Measurements from ENCODE around the gene AOC1.

Gene AOC1

DNA sequence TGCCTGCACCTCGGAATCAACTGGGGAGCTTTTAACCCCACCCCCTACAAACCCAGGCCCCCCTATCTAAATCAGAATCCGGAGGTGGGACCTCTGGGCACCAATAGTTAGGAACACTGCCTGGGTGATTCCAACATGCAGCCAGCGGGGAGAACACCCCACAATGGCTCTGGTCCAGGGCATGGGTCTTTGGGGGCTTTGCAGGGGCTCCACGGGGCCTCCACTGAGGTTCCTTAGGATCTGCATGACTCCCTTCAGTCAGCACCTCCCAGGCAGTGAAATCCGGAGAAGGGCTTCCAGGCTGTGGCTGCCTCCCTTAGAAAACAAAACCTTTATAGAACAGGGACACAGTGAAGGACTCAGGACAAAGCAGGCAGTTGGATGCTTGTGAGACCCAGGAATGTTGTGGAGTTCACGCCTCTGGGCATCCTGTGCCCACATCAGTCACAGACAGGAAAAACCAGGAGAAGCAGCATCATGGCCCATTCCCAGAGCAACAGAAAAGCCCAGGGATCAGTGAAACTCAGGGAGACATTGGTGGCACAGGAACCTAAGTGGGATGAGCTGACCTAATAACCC is 16.5 kb upstream of the AOC1 start:
- no peak for DNase-seq

DNA sequence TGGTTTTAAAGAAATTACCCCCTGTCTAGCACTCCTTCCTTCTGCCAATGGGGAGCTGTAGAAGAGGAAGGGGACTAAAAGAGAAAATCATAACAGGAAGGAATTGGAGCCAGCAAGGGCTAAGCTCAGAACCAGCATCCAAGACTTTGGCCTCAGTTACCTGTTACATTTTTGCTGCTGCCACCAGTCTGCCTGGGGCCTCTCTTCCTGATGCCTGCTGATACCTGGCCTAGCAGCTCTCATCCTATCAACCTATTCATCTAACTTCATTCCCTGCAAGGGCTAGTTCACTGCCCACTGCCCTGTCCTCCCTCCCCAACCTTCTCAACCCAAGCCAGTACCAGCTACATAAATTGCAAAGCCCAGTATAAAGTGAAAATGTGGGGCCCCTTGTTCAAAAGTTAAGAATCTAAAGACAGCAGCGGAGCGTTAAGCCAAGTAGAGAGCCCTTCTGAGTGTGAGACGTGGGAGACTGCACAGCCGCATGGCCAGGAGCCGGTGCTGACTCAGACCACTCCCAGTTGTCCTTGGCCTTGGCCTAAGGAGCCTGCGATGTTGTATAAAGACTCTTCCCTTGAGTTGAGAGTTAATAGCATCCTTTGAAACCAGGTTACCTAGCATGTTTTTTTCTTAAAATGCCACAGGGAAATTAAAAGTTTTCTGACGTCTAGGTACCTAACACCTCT is 13.2 kb upstream of the AOC1 start:
- no peak for DNase-seq

DNA sequence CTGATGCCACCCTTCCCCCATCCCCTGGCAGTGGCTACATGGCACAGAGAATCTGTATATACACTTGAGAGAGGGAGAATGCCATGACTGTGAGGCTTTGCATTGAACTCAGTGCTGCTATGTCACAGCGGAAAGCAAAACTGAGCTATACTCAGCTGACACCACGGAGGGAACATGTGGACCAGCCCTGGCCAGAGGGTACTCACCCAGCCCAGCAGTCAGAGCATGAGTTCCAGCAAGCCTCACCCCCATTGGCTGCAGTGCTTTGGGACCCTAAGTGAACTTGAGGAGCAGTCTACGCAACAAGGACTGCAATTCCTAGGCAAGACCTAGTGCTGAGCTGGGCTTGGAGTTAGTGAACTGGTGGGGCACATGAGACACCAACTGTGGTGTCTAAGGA is 10.3 kb upstream of the AOC1 start:
- no peak for DNase-seq

DNA sequence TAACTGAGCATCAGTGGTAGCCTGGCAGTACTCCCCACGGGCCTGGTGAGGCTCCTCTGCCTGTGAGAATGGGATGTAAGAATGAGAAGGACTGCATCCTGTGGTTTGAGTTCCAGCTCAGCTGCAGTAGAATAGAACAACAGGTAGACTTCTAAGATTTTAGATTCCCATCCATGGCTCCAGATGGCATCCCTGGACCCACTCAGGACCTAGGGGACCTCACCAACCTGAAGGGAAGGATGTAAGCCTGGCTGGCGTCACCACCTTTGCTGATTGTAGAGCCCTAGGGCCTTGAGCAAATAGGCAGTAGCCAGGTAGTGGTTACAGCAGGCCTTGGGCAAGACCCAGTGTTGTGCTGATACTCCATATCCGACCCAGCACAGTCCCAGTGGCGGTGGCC is 9.6 kb upstream of the AOC1 start:
- no peak for DNase-seq

DNA sequence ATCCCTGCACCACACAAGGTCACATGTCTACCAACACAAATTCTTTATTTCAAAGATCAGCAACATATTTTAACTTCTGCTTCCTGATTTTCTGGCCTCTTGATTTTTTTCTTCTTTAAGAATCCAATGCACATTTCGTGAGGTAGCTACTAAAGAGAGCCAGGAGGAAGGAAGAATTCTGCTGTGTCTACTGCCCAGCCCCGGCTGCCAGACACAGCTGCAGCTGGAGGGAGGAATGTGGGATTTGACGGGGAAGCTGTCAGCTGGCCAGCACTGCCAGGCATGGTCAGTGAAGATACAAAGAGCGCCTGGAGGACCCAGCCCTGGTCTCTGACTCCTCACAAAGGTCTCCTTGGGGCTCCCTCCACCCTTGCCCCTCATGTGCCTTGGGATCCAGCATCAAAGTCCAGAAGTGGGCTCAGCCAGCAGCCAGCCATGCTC is 6.9 kb upstream of the AOC1 start:
- no peak for DNase-seq

DNA sequence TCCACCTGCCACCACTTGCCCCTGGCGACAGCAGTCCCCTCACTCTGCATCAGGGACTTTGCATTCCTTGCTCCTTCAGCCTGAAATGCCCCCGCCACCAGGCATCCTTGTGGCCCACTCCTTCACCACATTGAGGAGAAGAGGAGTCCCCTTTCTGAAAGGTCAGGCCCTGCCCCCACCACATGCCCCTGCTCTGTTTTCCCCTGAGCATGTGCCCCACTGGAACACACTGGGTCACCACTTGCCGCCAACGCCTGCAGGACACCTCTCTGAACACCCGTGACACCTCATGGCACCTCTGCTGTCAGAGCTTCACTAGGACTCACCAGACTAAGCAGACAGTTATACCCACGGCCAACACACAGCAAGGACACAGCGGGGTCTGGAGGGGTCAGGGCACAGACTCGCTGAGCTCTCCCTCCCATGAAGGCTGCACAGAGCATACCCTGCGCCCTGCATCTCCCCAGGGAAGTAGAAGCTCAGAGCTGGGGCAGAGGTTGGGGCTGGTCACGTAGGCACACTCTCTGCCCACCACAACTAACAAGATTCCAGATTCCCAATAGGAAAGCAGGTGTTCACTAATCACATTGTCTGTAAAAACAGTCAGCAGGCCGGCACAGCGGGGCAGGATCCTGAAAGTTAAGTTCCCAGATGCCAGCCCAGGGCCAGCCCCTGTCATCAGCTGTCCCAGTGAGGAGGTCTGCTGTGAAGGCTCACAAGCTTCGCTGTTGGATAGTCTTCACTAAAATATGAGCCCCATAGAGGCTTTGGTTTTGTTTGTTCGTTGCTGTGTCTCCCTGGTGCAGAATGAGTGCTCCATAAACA is 5.8 kb upstream of the AOC1 start:
- DNase-seq = no peak

DNA sequence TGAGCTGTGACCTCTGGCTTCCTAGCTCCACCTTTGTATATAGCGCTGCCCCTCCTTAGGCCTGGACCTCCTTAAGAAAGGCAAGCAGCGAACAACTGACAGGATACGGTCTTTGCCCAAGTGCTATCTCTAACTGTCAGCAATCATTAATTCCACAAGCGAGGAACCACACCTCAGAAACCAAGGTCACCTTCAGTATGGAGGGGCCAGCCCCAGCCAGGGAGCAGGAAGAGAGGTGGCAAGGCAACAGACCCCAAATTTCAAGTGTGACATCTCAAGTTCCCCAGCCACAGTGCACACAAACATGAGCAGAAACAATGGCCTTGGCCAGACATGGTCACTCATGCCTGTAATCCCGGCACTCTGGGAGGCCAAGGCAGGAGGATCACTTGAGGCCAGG is 4.8 kb upstream of the AOC1 start:
- no peak for DNase-seq

DNA sequence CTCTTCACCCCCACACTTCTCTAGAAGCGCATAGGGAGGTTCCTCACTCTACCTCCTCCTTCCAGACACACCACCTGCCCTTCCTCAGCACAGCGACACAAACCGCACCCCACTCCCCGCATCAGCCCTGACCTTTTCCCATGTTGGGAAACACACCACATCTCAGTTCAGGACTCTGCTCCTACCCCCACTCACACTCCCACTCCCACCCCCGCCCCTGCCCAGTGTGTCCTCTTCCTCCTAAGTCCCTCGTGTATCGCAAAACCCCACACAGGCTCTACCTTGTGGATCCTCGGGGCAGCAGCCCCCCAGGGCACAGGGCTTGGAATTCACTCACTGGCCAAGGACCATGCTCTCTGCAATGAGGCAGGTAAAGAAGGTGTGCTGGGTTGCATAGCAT is 4.2 kb upstream of the AOC1 start:
- DNase-seq = no peak

DNA sequence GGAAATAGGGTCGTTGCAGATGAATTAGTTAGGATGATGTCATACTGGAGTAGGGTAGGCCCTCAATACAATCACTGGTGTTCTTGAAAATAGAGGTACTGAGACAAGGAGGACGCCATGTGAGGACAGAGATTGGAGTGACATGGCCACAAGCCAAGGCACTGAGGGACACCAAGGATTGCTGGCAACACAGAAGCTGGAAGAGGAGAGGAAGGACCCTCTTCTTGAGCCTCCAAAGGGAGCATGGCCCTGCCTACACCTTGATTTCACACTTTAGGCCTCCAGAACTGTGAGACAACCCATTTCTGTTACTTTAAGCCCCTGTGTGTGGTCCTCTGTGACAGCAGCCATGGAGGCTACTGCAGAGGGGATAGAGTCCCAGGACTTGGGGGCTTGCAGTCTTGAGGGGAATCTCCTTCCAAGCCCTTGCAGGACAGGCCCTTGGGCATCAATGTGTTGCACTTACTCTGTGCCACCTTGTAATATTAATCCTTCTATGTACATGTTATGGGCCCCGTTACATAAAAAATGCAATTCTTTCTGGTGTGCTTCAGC is 3.7 kb upstream of the AOC1 start:
- DNase-seq = no peak

DNA sequence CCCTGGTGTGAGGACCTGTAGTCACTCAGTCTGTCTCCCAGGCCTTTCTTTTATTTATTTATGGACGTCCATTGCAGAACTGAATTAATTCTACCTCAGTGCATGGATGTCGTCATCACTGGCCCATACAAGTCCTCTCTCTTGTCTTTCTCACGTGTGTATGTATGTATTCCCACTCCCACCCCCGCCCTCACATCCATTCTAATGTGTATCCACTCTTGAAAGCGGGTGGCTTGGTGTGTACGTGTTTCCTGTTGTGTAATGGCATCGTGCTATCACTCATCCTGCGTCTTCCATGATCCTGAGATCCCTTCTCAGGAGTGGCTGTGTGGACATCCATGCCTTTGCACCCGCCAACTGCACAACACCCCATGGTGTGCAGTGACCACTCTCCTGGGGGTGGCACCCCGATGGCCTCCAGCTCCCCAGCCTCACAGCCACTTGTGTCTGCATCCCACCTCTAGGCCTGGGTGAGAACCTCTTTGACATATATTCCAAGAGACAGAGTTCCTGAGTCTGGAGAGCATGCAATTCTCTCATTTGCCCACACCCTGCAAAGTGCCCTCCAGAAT is 3.0 kb upstream of the AOC1 start:
- no peak for DNase-seq

DNA sequence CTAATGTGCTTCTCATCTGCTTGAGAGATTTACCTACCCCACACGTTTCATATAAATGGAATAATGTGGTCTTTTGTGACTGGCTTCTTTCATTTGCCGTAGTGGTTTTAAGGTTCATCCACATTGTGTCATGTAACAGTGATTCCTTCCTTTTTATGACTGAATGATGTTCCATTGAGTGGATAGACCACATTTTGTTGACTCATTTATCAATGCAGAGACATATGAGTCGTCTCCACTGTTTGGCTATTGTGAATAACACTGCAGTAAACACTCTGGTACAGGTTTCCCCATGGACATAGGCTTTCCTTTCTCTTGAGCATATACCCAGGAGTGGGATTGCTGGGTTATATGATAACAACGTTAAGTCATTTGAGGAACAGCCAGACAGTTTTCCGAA is 2.0 kb upstream of the AOC1 start:
- no peak for DNase-seq

DNA sequence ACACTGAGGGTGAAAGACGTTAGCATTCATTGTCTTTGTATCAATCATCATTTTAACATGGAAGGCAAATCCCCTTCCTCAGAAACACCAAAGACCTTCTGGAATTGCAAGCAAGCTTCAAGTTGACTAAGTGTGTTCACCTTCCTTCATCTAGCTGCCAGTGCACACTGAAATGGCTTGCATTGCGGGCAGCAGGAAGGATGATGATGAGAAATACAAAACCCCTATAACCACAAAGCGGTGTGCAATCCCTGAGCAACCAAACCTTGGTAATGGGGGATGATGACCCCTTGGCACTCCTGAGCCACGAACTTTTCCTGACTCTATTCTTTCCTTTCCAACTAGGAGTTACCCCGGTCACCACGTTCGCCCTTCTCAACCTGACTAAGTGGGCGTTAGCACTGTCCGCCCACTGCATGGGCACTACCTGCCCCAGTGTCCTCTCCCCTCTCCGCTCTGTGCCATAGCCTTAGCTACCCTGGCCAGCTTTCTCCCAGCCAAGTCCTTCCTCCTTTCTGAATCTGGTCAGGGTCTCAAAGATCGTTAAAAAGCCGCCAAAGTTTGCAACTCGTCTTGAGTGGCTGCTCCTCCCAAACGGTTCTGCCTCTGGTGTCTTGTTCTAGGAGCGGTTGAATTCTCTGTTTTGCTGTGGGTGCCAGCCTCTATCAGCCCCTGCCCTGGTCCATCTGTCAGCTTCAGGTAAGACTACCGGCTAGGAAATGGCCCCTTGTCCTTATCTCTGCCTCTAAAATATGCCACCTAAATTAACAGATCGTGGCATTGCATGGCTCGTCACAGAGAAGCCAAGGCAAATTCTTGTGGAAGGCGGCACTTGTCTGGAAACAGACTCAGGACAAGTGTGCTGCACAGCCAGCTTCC is 586 bp upstream of the AOC1 start:
- no peak for DNase-seq

DNA sequence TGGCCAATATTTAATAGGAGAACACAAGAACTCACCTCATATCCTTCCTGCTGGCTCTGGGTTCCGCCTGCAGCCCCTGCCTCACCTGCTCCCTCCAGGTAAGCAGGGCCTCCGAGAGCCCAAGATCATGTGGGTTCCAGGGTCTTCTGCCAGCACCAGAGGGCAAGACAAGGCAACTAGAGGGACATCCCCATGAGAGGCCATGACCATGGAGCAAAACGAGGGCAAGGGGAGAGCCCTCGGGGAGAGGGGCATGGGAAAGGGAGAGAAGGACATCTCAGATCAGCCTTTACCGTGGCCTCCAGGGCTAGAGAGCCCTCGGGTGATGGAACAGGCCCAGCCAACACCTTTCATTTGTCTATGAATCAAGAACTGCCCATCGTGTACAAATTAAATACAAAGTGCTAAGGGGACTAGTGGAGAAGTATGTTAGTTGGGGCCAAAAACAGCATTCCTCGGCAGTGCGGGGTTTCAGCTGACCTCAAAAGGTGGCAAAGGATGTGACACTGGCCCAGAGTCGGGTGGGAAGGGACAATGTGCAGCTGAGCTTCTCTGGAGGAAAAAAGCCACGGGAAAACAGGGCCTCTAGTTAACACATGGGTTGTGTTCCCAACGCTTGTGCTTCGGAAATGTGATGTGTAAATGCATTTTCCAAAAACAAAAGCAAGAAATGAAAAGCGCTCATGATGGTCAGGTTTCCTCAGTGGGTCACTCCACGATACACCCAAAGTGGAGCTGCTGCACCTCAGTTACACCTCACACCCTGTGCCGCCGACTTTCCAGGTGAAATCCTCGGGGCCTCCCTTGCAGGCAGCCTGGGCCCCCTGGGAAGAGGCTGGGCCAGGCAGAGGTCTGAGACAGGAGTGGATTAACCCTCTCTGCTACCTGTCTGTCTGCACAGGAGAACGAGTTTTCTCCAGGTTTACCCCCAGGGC is 2.0 kb downstream of the AOC1 start:
- DNase-seq = no peak

DNA sequence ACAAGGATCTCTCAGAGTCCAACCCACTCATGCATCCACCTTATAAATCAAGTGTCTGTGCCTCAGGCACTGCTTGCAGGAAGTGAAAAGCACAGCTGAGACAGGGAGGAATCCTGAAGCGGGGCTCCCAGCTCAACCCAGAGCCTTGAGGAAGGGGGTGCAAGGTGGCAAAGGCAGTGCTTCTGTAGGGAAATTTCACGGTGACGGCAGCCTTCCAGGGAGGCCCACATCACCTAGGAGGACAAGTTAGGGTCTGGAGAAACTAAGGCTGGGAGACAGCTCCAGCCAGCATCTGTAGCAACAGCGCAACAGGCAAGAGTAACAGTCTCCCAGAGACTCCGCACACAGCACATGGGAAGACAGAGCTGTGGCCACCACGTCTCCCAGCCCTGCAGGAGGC is 2.7 kb downstream of the AOC1 start:
- DNase-seq = no peak

DNA sequence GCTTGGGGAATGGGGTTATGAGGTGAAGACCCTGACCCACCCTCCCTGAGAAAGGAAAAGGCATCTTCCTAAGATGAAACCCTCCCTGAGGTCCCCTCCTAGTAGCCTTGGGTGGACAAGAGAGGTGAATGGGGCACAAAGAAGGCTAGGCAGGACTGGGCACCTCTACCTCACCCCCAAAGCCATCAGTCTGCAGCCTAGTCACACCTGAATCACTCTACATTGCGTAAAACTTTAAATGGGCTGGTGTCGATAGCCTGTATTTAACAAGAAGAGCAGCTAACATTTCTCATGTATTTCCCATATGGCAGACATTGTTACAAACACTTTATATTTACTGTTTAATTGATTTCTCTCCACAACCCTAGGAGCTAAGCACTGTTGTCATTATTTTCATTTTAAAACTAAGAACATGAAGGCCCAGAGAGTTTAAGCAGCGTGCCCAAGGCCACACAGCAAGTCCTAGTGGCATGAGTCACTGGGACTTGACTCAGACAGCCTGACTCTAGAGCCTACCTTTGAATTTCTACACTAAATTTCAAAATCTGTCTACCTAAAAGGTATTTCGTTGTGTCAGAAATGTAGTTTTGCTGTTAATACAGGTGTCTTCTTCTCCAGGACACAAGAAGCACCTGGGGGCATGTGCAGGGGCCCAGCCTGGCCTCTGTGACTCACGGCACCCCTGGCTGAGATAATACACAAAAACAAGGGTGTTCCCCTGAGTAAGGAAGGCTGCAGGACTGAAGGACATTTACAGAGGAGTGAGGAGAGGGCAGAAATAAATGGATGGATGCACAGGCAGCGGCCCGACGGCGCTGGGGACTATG is 3.4 kb downstream of the AOC1 start:
- DNase-seq = no peak

DNA sequence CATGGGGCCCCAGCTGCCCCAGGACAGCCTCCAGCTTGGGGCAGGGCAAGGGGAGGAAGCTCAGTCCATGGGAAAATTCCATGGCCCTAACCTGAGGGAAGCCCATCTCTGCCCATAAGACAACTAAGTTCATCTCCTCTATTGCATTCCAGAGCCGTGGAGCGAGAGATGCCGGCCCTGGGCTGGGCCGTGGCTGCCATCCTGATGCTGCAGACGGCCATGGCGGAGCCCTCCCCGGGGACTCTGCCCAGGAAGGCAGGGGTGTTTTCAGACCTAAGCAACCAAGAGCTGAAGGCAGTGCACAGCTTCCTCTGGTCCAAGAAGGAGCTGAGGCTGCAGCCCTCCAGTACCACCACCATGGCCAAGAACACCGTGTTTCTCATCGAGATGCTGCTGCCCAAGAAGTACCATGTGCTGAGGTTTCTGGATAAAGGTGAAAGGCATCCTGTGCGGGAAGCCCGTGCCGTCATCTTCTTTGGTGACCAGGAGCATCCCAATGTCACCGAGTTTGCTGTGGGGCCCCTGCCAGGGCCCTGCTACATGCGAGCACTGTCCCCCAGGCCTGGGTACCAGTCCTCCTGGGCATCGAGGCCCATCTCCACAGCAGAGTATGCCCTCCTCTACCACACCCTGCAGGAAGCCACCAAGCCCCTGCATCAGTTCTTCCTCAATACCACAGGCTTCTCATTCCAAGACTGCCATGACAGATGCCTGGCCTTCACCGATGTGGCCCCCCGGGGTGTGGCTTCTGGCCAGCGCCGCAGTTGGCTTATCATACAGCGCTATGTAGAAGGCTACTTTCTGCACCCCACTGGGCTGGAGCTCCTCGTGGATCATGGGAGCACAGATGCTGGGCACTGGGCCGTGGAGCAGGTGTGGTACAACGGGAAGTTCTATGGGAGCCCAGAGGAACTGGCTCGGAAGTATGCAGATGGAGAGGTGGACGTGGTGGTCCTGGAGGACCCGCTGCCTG is 4.3 kb downstream of the AOC1 start:
- DNase-seq = no peak

DNA sequence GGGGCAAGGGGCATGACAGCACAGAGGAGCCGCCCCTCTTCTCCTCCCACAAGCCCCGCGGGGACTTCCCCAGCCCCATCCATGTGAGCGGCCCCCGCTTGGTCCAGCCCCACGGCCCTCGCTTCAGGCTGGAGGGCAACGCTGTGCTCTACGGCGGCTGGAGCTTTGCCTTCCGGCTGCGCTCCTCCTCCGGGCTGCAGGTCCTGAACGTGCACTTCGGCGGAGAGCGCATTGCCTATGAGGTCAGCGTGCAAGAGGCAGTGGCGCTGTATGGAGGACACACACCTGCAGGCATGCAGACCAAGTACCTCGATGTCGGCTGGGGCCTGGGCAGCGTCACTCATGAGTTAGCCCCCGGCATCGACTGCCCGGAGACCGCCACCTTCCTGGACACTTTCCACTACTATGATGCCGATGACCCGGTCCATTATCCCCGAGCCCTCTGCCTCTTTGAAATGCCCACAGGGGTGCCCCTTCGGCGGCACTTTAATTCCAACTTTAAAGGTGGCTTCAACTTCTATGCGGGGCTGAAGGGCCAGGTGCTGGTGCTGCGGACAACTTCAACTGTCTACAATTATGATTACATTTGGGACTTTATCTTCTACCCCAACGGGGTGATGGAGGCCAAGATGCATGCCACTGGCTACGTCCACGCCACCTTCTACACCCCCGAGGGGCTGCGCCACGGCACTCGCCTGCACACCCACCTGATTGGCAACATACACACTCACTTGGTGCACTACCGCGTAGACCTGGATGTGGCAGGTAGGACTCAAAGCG is 5.1 kb downstream of the AOC1 start:
- DNase-seq = no peak

Measured in NCI-H1930 (cell line).